NCI-H1105 (cell line): ENCODE data around the gene QSOX1.

ENCODE experiments used
- DNase-seq: peaks from one replicate; lab custom pipeline; 2025; lab: John Stamatoyannopoulos, UW

QSOX1 gene

DNA sequence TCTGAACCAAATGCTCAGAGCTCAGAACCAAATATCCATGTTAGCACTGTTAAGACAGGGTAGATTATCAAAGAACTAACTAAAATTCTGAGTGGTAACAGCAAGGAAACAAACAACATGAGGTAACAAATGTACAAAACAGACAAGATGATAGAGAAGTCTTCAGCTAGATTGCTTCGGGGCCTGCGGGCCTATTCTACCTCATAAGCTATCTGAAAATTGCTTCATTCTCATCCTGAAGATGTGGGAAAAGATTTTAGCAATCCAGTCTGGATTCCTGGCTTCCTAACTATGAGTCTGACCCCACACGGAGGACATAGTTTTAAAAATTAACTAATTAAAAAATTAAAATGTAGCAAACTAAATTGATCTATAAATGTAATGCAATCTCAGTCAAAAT is 9.2 kb upstream of the QSOX1 start:
- DNase-seq: no peak

DNA sequence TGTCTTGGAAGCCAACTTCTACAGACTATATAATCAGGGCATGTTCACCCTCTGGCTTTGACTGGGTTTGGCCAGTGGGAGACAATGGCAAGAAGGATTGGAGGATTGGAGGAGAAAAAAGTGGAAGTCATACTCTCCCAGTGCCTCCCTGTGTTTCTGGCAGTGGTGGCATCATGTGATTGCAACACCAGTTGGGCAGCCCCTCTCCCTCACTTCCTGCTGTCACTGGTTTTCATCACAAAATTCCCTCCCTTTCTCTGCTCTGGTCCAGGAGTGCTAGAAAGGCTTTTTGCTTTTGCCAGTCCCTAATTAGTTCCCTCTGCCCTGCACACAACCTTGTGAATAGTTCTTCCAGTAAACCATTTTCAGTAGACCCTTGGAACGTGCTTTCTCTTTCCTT is 3.7 kb upstream of the QSOX1 start:
- no peak for DNase-seq

DNA sequence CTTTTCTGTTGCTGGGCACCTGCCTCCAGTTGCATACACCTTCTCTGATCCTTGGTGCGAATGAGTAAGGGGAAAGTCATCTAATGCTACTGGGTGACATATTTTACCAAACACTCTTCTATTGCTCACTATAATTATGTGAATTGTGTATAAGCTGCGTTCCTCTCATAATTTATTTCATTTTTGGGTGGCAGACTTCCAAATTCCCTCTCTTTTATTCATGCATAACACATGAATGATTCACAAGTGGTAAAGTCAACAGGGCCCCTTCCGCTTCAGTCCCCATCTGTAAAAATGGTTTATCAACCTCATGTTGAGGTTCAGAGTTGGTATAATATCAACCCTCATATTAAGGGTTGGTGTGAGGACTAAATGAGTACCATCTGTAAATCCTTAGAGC is 3.2 kb upstream of the QSOX1 start:
- peak; percentile 10 for DNase-seq

DNA sequence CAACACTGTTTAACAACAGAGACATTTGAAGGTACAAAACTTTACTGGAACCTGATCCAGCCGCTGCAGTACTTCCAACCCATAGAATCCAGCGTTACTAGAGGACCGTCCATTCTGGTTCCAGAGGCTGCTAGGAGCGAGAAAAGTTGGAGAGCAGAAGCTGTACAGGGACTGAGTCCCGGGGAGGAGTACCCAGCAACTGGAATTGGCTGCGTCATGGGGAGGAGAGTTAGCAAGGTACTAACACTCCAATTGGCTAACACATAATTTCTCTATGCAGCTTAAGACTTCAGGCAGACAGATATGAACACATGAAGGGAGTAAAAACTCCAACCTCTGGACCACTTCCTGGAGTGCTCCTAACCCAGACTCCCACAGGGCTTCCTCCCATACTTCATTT is 2.1 kb upstream of the QSOX1 start:
- no peak for DNase-seq

GRCh38 chr1:180153032-180153431 is 1.6 kb upstream of the QSOX1 start:
- DNase-seq: no peak

GRCh38 chr1:180154003-180154324 is 705 bp upstream of the QSOX1 start:
- DNase-seq: no peak

- peak; percentile 19 for DNase-seq
These were observed 563 bp downstream of the QSOX1 start for GRCh38 chr1:180155182-180155682.

DNA sequence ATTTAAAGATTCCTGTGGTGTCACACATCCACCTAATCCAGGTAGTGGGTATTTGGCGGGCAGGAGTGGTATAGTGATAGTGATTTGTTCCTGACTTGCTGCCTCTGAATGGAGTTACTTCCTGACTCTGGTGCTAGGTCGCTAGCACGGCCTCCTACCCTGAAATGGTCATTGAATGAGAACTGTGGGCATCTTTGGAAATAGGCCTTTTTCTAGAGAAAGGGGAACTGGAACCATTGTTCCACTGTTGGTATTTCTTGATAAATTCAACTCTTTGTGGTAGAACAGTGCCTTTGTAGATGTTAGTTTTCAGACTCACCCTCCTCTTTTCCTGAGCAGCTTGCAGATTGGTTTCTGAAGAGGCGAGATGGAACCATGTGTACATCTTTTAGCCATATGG is 1.5 kb downstream of the QSOX1 start:
- DNase-seq: no peak

DNA sequence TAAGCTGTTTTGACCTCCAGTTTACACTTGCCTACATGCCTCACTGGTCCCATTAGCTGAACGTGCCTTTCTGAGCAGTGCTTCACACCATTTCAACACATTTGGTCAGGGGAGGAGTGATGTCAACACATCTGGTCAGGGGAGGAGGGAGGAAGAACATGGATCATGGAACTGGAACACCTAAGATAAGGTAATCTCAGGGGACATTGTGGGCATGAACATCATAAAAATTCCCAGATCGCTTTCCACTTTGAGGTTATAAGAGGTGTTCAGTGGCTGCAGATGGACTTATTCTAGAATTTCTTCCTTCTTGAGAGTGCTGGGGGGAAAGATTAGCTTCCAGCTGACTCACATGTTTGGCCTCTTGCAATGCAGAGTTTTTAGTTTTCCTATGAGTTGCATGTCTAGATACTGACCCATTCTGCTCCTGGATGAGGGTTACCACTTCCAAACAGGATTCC is 2.0 kb downstream of the QSOX1 start:
- DNase-seq: no peak

DNA sequence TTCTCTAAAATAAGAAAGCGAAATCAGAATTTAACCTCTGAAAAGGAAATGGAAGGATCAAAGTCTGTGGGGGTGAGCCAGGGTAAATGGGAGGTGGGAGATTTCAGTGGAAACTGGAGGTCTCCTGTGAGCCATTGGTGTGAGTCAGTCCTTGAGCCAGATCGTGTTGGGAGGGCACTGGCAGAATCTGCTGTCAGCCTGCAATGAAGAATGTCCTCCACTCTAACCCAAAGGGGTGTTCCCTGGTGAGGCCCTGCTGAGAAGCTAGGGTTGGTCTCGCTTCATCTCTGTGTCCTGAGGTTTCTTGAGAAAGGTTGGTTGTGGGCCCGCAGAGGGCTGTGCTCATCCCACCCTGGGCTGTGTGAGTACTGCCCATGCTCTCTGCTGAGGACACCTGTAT is 2.4 kb downstream of the QSOX1 start:
- DNase-seq: no peak

- peak; percentile 23 for DNase-seq
These were observed 2.9 kb downstream of the QSOX1 start for GRCh38 chr1:180157576-180158057.

GRCh38 chr1:180158149-180159147 is 3.8 kb downstream of the QSOX1 start:
- DNase-seq: no peak

DNA sequence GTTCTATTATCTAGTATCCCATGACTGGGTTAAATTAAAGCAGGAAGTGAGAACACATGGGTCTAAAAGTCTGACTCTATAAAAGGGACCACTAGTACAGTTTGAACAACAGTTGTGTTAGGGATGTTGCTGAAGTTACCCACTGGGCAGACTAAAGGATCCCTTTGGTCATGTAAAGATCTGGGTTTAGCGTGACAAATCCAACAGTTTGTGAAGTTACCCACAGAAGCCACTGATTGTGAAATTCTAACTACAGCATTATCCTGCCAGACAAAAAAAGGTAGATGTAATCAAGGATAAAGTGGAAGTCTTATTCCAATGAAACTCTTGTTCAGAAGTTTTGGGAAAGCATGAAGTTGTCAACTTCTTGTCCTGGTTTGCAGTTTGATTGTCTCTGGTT is 5.7 kb downstream of the QSOX1 start:
- no peak for DNase-seq

DNA sequence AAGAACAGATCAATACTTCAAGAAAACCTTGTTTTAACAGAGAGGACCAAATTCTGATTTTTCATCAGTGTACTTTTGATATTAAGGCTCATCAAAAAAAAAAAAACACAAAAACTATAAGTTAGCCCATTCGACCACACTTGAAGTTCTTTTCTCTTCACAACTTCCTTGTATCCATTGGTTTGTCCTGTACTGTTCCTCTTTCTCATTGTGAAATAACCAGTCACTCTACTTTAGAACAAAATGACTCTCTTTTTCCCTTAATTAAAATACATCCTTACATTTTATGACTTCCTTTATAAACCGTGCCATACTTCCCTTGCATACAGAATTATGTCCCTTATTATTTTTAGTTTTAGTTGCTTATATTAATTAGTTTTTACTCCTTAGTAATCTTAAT is 8.4 kb downstream of the QSOX1 start:
- DNase-seq: no peak

DNA sequence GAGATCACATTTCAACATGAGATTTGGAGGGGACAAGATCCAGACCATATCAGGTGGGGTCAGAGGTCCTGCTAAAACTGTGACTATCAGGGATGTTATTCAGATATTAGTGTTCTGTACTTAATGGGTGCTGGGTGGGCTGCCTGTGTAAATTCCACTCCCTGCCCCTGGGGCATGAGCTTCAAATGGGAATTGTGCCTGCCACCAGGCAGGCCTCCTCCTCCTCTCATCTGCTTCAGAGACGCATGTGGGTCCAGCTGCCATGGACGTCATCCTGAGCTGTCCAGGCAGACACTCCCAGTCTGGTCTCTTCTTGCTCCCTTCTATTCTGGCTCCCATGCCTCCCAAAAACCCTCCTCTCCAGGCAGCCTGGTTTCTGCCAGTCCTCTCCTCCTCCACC is 10.4 kb downstream of the QSOX1 start:
- DNase-seq: no peak

DNA sequence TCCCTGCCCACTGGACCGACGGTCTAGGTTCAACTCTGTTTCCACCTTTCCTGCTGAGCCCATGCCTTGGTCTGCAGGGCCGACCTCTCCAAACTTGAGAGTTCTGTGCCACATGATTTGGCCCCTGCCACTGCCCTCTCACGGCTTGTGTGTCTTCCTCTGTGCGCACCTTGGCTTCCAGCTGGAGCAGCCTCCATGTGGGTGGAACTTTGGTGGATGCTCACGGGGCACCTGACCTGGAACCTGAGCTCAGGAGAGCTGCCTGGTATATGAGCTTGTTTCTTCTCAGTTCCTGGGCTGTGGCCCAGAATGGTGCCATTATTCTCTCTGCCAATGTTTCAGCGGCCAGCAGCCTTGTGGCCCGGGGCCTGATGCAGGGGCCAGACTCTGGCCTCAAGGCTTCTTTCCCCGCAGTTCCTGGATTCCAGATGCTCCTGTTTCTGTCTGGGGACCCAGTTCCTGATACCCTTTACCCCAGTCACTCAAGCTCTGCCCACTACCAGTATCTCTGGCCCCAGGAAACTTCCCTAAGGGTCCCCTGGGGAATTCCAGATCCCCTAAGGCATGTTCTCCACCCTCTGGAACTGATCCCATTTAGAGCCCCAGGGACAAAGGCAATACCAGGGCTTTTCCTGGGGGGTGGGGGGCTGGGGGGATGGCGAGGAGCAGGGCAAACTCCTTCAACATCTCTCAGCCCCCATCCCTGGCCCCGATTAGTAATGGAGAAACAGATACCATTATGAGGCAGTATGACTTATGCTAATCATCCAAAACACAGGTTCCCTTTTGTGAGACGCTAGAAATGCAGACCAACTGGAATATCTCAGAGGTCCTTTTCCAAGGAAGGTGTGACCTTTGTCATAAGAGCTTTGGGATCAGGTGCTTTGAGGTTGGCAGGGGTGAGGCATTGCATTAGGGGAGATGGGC is 11.1 kb downstream of the QSOX1 start:
- DNase-seq: no peak

DNA sequence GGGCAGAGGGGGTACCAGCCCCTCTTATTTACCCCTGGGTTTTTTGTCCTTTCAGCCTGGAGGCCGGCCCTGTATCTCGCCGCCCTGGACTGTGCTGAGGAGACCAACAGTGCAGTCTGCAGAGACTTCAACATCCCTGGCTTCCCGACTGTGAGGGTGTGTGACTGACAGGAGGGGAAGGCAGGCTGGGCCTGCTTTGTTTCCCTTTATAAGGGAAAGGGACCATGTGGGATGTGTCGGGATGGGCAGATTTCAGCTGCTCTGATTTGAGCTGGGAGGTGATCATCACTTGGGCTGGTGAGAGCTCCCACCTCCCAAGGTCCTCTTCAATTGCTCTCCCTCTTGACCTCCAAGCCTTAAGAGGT is 11.7 kb downstream of the QSOX1 start:
- no peak for DNase-seq

DNA sequence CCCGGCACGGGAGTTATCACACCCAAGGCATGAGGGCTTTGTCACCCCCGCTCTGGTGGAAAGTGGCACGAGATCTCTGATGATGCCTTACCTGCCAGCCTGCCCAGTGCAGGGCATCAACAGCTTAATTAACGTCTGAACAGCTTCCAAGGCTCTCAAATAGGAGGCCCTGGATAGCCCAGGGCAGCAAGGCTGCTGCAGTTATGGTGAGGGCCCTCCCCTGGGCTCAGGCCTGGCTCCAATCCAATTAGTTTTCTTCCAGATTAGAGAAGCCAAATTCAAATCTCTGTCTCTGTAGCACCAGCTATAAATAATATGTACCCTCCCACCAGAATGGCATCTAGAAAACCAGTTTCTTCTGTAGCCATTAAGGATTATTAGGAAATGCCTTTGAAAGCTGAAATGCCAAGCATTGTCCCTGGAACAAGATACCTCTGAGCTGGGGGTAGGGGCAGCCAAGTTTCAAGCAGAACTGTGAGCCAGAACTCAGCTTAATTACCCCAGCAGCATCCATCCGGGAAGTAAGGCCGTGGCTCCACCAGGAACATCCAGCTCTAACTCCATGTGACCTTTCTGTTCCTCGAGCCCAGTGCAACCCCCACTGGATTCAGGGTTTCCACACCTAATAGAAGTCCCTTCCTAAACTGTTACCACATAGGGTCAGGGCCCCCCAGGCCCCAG is 12.5 kb downstream of the QSOX1 start:
- DNase-seq: peak; percentile 5

- no peak for DNase-seq
These were observed 13.2 kb downstream of the QSOX1 start for GRCh38 chr1:180167721-180168467.

- DNase-seq: peak; percentile 24
These were observed 14.3 kb downstream of the QSOX1 start for GRCh38 chr1:180168786-180169639.
